Stimulated activated CD4-positive, alpha-beta T cell treated with anti-CD3 and anti-CD28 coated beads, Interleukin-15, amount 100 ng/mL, for 1 hour (primary cell): ENCODE data around the gene ASXL3.

Experiments
- DNase-seq, 2 donors: peaks; one replicate each; pipeline ENCODE4 v3.0.0-alpha.2; 2020; ENCODE audit warnings: low read depth in 1 of 2, low spot score in 1 of 2

The ASXL3 gene

DNA sequence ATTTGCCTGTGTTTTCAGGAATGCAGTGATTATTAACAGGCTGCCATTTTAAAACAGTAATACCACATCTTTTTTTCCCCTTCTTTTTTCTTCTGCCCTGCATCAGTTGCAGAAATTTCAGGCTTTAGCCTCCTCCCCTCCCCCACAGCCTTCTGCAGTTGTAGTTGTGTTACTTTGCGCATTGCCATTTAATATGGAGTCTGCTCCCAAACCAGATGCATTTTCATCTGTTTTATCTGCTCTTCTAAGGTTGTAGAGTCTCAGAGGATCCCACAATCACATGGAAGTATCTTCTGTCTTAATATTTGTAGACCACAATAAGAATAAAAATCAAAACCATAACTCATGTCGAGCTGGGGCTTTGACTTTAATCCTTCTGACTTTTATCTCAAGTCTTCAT, 3.8 kb downstream of the ASXL3 start:
- no peak for DNase-seq

DNA sequence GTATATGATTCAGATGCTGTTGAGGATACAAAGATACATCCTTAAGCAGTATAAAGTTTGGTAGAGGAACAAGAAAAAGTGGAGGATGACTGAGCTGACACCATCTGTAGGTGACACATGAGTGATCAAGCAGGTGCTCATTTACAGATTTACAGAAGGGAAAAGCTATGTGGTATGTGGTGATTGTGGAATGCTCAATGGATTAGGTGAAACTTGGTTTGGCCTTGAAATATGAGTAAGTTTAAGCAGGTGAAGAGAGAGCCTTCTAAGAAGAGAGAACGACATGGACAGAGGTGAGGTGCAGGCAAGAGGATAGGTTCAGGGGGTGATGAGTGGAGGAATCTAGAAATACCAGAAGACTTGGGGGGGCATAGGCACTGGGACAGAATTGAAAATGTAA, 5.9 kb downstream of the ASXL3 start:
- DNase-seq: no peak

DNA sequence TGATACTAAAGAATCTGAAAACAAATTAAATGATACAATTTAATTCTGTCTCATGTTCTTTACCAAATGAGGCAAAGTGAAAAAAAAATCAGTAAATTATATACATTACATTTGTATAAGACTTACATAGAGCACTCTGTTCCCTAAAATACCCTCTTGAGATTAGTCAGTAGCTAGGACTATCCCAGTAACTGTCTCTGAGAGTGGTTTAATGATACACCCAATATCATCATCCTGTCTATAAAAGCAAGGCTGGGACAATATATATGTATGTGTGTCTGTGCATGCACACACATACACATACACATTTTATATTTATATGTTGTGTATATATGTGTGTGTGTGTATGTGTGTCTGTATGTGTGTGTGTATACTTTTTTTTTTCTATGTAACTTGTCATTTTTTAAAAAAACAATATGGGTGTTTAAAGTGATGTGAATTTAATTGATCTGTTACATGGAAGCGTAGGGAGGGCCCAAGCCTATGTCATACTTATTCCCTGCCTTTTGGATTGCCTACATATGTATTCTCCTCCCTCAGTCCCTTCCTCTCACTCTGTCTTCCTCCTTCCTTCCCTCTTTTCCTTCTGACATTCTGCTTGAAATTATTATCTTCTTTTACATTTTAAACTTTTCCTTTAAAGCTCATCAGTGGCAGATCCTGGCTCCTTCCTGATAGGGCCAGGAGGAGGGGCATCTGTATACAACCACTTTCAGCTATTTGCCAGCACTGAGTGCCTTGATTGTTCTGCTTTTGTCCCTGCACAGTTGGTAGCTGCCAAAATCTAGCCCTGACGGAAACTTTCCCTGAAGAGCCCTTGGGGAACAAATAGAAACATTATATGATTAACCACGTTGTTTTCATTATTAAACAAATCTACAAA, 6.8 kb downstream of the ASXL3 start:
- DNase-seq: no peak

DNA sequence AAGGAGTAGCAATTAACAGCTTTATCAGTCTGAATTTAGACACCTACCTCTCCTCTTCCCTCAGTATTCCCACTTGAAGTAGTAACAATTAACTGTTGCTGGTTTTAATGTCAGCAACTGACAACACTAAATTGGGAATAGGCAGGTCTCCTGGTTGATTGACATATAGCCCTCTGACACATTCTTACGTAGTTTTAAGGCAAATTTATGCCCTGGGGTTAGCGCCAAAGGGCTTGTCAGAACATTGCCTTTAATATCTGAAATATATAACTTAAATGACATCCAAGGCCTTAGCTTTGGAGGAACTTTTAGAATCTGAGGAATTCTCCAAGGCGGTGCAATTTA, 7.4 kb downstream of the ASXL3 start:
- no peak for DNase-seq

DNA sequence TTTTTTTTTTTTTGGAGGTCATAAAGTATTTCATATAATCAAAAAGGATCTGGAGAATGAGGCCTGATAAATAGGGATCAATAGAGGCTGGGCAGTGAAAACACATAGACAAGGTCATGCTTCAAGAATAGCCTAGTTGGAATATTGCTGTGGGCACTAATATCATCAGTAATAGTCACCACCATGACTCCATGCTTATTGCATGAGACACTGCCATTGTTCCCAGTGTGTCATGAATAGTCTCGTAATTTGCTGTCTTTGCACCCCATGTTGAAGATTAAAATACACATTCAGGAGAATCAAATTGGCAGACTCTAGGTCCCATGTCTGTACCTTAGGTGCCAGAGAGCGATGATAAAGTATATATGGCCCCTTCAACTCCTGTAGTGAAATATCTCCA, 10.3 kb downstream of the ASXL3 start:
- no peak for DNase-seq

DNA sequence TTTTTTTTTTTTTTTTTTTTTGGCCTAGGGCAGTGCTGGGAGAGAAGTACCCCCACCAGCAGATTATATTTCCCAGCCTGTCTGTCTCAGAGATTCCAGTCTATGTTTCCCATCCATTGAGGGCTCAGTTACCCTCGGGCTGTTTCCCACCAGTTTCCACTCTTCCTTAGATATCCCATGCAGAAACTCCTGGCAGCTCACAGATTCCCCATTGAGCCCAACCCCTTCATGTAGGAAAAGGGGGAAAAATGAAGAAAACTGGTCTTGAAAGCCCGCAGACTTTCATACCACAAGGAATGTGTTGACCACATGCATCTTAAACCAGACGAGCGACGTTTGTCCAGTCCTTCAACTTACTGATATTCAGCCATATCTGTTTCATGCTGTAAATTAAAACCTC, 15.2 kb downstream of the ASXL3 start:
- no peak for DNase-seq

DNA sequence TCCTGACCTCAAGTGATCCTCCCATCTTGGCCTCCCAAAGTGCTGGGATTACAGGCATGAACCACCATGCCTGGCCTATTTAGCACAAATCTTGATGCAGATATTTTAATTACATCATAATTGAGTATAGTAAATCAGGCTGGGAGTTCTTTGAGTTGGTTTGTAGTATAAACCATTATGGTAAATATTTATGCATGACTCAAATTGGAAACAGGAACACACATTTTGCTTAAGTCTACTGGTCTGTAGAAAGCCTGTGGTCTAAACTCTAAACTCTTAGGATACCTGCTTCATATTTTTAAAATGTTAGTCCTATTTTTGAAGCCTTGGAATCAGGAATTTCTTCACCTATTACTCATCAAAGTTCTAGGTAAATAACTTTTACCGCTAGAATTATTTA, 16.8 kb downstream of the ASXL3 start:
- no peak for DNase-seq

DNA sequence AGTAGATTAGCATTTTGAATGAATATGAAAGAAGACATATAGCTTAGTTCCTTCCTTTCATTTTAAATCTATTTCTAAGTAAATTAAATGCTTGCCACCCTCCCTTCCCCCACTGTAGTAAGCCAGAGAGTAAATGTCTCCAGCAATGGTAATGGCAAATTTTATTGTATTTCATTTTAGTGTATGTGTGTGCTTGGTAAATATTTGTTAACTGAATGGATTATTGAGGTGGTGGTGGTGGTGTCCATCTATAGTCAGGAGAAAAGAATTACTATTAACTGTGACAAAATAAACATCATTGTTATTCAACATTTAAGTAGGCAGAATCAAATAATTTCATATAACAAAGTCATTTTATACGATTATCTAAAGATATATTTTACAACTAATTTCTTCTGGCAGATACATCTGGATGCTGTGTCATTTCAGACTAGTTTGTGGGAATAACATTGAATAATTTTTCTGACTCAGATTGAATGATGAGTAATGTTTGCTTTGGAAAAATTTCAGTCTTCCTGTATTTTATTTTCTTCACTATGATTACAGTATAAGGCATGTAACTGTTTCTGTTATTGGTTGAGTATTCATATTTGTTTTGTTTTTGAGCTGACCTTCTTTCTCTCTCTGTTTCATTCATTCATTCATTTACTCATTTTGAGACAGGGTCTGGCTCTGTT, 18.3 kb downstream of the ASXL3 start:
- no peak for DNase-seq

DNA sequence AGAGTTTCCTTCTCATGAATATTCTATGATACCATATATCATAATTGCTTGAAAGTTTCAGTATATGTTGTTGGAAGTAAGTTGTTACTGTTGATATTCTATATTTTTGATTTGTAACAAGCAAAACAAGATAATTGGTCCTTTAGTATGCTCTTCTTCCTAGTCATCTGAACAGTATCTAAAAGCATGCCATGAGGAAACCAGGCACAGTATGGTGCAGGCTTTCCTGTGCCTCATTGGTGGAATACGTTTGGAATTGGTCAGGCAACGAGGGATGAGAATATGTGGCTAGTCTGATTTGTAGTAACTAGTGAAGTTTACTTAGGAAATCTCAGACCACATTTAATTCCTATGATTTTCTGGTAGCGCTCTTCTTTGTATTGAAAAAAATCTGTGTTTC, 22.8 kb downstream of the ASXL3 start:
- DNase-seq: no peak

DNA sequence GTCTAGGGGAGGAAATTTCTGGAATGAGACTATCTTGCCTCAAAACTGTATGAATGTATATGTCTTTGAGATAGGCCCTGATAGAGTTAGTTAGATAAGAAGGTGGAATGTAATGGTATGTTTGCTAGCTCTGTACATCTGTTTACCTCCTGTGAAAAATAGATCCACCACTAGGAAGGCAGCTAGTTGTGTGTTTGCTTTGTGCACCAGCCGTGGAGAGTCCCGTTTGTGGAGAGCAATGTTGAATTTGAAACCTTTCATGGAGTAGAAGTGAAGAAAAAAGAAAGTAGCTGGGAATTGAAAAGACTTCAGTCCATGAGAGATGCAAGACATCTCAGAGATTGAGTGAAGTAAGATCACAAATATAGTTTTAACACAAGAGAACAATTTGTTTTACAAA, 25.4 kb downstream of the ASXL3 start:
- no peak for DNase-seq

DNA sequence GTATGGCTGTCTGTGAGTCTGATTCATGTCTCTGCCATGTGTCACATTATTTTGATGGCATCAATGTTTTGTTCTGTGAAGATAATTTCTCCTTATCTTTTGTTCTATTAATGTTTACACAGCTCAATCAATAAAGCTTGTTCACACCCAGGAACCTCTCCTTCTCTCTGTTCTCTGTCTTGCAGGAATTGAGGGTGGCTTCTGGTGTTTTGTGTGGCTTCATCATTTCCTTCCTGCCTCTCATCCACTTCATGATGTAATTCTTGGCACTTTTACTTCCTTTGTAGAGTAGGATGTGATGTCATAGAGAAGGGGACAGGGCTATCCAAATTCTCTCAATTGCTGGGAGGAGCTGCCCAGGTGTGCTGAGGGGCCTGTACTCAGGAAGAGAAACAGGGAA, 27.2 kb downstream of the ASXL3 start:
- no peak for DNase-seq

DNA sequence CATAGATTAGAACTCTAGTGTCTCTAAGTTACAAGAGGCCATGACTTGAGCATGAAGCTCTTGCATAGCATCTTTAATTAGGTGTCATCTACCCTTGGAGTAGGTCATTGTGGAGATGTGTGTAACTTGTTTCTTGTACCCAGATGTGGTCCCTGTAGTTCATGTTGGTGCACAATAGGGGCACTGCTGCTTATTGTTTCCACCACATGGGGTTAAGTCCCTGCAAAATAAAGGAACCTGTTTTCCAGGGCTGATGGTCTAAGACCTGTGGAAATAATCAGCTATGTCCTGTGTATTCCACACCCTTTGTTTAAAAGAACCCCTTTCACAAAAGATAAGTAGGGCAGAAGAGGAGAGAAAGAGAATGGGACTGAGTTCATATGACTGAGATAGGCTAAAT, 28.6 kb downstream of the ASXL3 start:
- DNase-seq: no peak

DNA sequence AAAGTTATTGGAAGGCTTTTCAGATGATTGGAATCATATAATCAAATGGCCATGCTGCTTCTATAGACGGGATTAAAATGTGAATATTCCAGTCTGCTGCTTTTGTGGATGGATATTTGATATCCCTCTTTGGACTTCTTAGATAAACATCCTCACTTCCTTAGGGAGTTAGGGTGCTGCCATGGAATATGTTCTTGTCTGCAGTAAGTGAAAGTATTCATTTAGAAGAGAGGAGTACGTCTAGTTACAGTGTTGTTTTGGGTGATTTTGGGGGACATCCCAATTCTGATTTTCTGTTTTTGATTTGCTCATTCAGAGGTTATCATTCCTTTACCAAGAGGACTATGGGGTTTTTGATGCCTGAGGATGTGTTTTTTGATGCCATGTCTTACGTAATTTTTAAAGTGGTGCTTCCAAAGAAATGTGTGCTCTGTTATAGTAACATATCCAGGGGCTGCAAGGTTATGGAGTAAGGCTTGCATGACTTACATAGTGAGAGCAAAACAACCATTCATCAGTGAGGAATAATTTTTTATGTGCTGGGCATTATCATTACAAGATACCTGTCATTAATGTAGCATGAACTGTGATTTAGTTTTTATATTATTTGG, 33.6 kb downstream of the ASXL3 start:
- DNase-seq: no peak

DNA sequence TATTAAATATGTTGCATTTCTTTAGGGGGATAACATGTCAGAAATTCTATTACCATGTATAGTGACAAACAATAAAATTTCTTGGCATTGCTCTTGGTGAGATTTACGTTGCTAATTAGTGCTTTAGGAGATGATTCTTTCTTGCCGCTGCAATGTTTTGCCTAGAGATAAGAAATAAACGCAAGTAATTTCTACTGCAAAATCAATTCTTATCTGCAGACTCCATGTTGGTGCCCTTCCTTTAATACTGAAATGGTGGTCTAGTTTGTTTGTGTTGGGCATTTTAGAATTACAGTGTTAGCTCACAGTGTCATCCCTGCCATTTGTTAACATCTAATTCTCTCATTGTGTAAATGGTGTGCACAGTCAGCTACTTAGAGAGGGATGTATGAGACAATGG, 34.6 kb downstream of the ASXL3 start:
- no peak for DNase-seq

DNA sequence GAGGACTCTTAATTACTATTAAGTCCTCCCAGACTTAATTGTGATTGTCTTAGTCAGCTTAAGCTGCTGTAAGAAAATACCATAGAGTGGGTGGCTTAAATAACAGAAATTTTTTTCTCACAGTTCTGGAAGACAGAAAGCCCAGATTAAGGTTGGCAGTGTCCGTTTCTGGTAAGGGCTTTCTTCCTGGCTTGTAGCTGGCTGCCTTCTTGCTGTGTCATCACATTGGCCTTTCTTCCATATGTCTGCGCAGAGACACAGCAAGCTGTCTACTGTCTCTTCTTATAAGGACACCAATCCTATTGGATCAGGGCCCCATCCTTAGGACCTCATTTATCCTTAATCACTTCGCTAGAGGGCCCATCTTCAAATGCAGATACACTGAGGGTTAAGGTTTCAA, 38.5 kb downstream of the ASXL3 start:
- DNase-seq: no peak

DNA sequence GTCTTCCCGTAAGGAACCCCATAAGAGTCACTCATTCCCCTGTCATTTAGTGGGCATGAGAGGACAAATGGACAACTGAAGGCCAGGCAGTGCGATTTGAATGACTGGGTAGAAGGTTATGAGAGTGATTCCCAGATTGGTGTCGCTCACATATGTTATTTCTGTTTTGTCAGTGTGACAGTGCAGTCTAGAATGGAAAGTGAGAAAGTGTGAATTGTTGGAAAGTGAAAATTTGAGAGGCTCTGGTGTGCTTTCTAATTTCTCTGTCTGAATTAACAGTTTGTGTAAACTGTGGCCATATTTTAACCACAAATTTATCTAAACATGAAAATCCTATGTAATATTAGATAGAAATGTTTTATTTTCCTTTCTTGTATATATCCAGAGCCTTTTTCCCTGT, 49.1 kb downstream of the ASXL3 start:
- DNase-seq: no peak

DNA sequence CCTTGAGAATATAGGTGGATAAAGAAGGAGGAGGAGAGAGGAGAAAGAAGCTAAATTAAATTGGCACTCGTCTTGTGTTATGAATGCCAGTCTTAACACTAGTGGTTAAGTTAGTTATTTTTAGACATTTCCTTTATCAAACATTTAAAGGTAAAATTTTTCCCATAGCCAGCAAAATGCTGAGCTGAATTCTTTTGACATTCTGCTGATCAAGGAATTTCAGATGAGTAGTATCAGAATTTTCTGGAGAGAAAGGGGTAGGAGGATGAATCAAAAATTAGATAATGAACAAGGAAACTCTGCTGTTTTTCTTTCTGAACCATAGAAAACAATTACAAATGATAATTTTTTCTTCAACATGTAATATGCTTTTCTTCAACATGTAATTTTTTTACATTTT, 52.5 kb downstream of the ASXL3 start:
- DNase-seq: no peak

DNA sequence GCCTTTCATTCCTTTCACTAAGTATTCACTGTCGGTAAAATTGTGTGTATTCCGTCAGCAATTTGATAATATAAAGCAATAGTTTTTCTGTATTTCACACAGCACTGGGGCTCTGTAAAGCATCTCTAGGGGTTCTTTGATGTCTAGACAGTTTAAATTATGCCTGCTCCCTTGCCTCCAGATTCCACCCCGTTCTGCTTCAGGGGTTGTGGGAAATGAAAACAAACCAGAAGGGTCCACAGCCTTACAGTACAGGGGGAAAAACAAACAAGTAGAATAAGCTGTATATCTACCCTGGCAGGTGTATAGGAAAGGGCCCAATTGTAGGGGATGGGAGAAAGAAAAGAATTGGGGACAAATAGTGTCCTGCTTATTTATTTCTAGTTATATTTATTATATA, 63.1 kb downstream of the ASXL3 start:
- DNase-seq: no peak

DNA sequence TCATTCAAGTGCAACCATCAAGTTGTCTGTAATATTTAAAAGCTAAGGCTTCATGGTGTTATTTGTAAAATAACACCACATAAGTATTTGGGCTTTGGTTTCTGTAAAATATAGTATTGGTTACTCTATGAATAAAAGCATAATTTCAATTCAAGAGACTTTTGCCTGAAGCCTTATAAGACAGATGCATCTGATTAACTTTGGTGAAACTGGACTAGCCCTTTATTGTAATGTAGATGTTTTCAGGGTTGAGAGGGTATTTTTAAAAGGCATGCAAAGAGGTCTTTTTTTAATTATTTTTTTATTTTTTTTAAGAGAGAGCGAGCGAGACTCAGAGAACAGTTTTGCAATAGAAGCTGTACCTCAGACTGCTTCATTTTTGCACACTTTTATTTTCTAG, 66.5 kb downstream of the ASXL3 start:
- no peak for DNase-seq

DNA sequence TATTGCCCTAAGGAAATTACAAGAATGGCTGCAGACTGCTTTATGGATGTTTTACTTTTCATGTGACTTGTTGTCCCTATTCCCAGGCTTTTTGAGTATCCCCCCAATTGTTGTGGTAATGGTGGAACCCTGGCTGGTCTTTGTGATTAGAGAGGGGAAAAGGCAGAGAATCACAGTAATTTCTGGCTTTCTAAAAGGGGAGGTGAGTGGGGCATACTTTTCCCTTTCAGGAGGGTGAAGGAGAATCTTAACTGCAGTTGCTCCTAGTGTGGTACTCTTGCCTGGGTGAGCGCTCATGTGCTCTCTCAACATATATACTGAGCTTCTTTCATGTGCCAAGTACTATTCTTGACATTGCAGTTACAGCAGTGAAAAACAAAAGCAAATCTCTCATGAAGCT, 69.3 kb downstream of the ASXL3 start:
- no peak for DNase-seq

DNA sequence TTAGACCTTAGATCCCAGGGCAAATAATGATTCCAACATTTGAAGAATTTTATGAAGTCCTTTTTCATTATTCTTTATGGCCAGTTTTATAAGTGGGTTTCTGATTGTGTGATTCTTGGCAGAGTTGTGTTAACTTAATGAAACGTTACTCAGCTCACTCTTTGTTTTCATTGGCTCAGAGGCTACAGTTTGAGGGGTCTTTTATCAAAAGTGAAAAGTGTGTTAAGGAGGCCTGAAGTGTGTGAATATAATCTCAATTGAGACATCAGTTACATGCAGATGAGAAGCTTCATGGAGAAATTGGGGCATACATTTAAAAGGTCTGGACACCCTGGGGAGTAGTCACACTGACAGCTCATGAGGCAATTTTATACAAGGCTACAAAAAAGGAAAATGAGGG, 74.6 kb downstream of the ASXL3 start:
- no peak for DNase-seq

DNA sequence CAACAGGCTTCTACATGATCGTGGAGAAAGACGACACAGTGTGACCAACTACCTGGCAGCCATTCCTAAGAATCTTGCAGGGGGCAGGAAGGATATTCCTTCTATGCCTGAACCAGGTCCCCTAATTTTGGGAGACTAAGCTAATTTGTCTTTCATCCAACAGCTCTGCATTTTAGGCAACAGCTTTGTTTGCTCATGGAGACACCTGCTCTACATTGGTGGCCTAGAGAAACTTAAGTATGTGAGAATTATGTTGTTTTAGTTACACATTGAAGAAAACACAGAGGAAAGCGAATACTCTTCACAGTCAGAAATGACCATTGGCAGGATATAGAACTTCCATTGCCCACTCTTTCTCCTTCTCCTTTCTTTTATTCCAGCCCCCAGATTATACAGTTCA, 75.2 kb downstream of the ASXL3 start:
- no peak for DNase-seq
